Fibroblast of villous mesenchyme (primary cell): ENCODE results near the gene PROX1. TPM values are rescaled to one million over a fixed set of nuclear protein-coding genes. Genes with fewer than 3 reads are reported as not detected.

Experiments used
- DNase-seq: peaks from one replicate; pipeline ENCODE4 v3.0.0-alpha.2; 2010; ENCODE audit warnings: low read depth
- H3K4me3 ChIP-seq: 2 replicates; pipeline ENCODE4 v1.5.1; 2011; ENCODE audit warnings: low read depth, mild to moderate bottlenecking, low read length
- CTCF ChIP-seq: IDR thresholded peaks from 2 replicates; pipeline ENCODE4 v1.5.1; 2012; ENCODE audit warnings: low read depth, mild to moderate bottlenecking, low read length; ENCODE audit not compliant: insufficient read depth
- total RNA-seq: library from RNA; depleted of rRNA; stranded (reverse); fragments of >200 nt; gene quantifications from 2 replicates; pipeline ENCODE4 v1.2.3, GENCODE V29; 2012

Gene PROX1
- total RNA-seq, 1 donor: under 0.01 TPM

GRCh38 chr1:214072426-214073157 is 84.8 kb downstream of the PROX1 start:
- TF ChIP-seq CTCF: no peak
- no peak overlapping the region for H3K4me3 ChIP-seq
- no peak for DNase-seq

GRCh38 chr1:214074477-214074876 is 86.7 kb downstream of the PROX1 start:
- TF ChIP-seq CTCF: no peak
- no peak for DNase-seq
- H3K4me3 ChIP-seq: no peak overlapping the region

- TF ChIP-seq CTCF: no peak
- no peak overlapping the region for H3K4me3 ChIP-seq
- DNase-seq: no peak
Observed at GRCh38 chr1:214075305-214075998, 87.7 kb downstream of the PROX1 start.

- no peak for DNase-seq
- H3K4me3 ChIP-seq: no peak overlapping the region
- TF ChIP-seq CTCF: no peak
Observed at GRCh38 chr1:214075999-214076707, 88.4 kb downstream of the PROX1 start.

GRCh38 chr1:214076708-214077065 is 88.9 kb downstream of the PROX1 start:
- no peak for TF ChIP-seq CTCF
- no peak overlapping the region for H3K4me3 ChIP-seq
- no peak for DNase-seq

GRCh38 chr1:214078950-214079349 is 91.2 kb downstream of the PROX1 start:
- no peak for DNase-seq
- H3K4me3 ChIP-seq: no peak overlapping the region
- TF ChIP-seq CTCF: no peak
